ENCODE data around the gene DCX.

DCX gene

GRCh38 chrX:111302284-111302683 is 109.7 kb downstream of the DCX start:
- no peak for DNase-seq

GRCh38 chrX:111288841-111289240 is 123.2 kb downstream of the DCX start:
- DNase-seq = no peak

- DNase-seq = no peak
These were observed 127.2 kb downstream of the DCX start for GRCh38 chrX:111284631-111285293.

- DNase-seq = no peak
These were observed 128.5 kb downstream of the DCX start for GRCh38 chrX:111283446-111283845.

- no peak for DNase-seq
These were observed 129.0 kb downstream of the DCX start for GRCh38 chrX:111282991-111283390.

- no peak for DNase-seq
These were observed 129.9 kb downstream of the DCX start for GRCh38 chrX:111282139-111282538.

GRCh38 chrX:111270339-111270738 is 141.7 kb downstream of the DCX start, which contains the start of gene CAPN6:
Gene CAPN6, minus strand, starts transcription at chrX:111270483. Its CDS starts 6,547 bp downstream, at chrX:111263936.
- DNase-seq = no peak

GRCh38 chrX:111268506-111268905 is 143.5 kb downstream of the DCX start:
- no peak for DNase-seq

GRCh38 chrX:111265486-111265885 is 146.5 kb downstream of the DCX start:
- peak; percentile 19 for DNase-seq

- DNase-seq = no peak
These were observed 147.6 kb downstream of the DCX start for GRCh38 chrX:111264385-111264784.

- no peak for DNase-seq
These were observed 149.9 kb downstream of the DCX start for GRCh38 chrX:111262086-111262485.

GRCh38 chrX:111260451-111260850 is 151.5 kb downstream of the DCX start:
- no peak for DNase-seq

GRCh38 chrX:111259559-111259958 is 152.4 kb downstream of the DCX start:
- DNase-seq = no peak

GRCh38 chrX:111257733-111258132 is 154.3 kb downstream of the DCX start:
- no peak for DNase-seq

GRCh38 chrX:111254896-111255693 is 156.9 kb downstream of the DCX start:
- DNase-seq = no peak

GRCh38 chrX:111244235-111244750 is 167.7 kb downstream of the DCX start:
- DNase-seq = peak; percentile 9

All from NCI-H2081 treated with DMSO at 0.1 percent for 48 hours (cell line).